Measurements from ENCODE around the gene IL1RAP. TPM values are rescaled to one million over a fixed set of nuclear protein-coding genes. Genes with fewer than 3 reads are reported as not detected.

Gene IL1RAP
- total RNA-seq, 1 donor from 2014 or later: 15.0 TPM

GRCh38 chr3:190645932-190646460 lies 132.1 kb downstream of the IL1RAP start:
- H3K27me3 Mint-ChIP-seq (ENCODE audit: low read depth): no peaks in the 10 kb centered on the region
- H3K36me3 Mint-ChIP-seq: no peaks in the 10 kb centered on the region
- no peak overlapping the region for H3K27ac Mint-ChIP-seq
- peaks cover 11% of the 10 kb centered on the region for H3K4me1 Mint-ChIP-seq
- H3K9me3 Mint-ChIP-seq: no peaks in the 10 kb centered on the region
- no peak for TF ChIP-seq CTCF (IDR thresholded peaks at IDR 0.05; ENCODE audit: unreplicated experiment)
- no peak overlapping the region for H3K4me3 Mint-ChIP-seq
- no peak for DNase-seq (ENCODE audit: low spot score in 2 of 2, unreplicated experiment in 2 of 2)

DNA sequence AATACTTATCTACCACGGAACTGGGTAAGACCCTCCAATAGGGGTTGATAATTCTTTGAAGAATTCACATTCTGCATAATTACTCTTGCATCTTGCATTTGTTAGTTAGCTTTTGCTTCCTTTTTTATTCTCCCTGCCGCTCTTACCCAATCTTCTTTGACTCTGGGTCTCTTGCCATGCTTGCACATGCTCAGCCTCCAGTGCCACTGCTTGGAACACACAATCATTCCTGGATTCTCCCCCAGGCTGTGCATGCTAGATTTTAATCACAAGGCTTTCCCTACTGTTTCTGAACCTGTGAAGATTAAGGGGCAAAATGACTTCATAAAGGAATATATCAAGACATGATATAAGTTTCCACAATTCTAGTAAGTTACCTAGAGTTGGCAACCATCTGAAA lies 133.1 kb downstream of the IL1RAP start:
- no peak overlapping the region for H3K4me3 Mint-ChIP-seq
- DNase-seq (ENCODE audit: low spot score in 2 of 2, unreplicated experiment in 2 of 2): no peak
- H3K27ac Mint-ChIP-seq: no peak overlapping the region
- peaks cover 8% of the 10 kb centered on the region for H3K4me1 Mint-ChIP-seq
- no peaks in the 10 kb centered on the region for H3K36me3 Mint-ChIP-seq
- TF ChIP-seq CTCF (IDR thresholded peaks at IDR 0.05; ENCODE audit: unreplicated experiment): no peak
- no peaks in the 10 kb centered on the region for H3K9me3 Mint-ChIP-seq
- no peaks in the 10 kb centered on the region for H3K27me3 Mint-ChIP-seq (ENCODE audit: low read depth)

DNA sequence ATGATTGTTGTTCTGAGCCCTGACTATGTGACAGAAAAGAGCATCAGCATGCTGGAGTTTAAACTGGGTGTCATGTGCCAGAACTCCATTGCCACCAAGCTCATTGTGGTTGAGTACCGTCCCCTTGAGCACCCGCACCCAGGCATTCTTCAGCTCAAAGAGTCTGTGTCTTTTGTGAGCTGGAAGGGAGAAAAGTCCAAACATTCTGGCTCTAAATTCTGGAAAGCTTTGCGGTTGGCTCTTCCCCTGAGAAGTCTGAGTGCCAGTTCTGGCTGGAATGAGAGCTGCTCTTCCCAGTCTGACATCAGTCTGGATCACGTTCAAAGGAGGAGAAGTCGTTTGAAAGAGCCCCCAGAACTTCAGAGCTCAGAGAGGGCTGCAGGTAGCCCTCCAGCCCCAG lies 142.0 kb downstream of the IL1RAP start:
- H3K9me3 Mint-ChIP-seq: peaks cover 7% of the 10 kb centered on the region
- H3K27ac Mint-ChIP-seq: no peak overlapping the region
- TF ChIP-seq CTCF (IDR thresholded peaks at IDR 0.05; ENCODE audit: unreplicated experiment): no peak
- no peaks in the 10 kb centered on the region for H3K27me3 Mint-ChIP-seq (ENCODE audit: low read depth)
- H3K4me3 Mint-ChIP-seq: no peak overlapping the region
- DNase-seq (ENCODE audit: low spot score in 2 of 2, unreplicated experiment in 2 of 2): no peak
- H3K4me1 Mint-ChIP-seq: peaks cover 3% of the 10 kb centered on the region
- no peaks in the 10 kb centered on the region for H3K36me3 Mint-ChIP-seq

DNA sequence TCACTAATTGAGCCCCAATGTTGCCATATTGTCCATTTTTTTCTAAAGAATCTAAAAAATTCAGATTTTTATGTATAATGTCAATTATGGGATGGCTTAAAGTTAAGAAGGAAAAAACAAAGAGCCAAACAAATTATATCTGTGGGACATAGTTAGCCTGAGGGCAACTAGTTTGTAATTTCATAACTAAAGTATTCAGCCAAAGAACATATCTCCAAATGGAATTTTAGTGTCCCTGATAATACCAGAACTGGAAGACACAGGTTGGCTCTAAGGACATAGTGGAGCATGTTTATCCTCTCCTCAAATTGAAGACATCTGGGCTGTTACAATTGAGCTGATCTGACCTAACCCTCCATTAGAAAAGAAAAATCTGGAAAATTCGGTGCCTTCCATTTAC lies 144.2 kb downstream of the IL1RAP start:
- H3K4me1 Mint-ChIP-seq: peaks cover 3% of the 10 kb centered on the region
- H3K4me3 Mint-ChIP-seq: no peak overlapping the region
- no peak for TF ChIP-seq CTCF (IDR thresholded peaks at IDR 0.05; ENCODE audit: unreplicated experiment)
- no peaks in the 10 kb centered on the region for H3K36me3 Mint-ChIP-seq
- no peaks in the 10 kb centered on the region for H3K27me3 Mint-ChIP-seq (ENCODE audit: low read depth)
- peaks cover 7% of the 10 kb centered on the region for H3K9me3 Mint-ChIP-seq
- no peak for DNase-seq (ENCODE audit: low spot score in 2 of 2, unreplicated experiment in 2 of 2)
- no peak overlapping the region for H3K27ac Mint-ChIP-seq

- no peaks in the 10 kb centered on the region for H3K36me3 Mint-ChIP-seq
- no peaks in the 10 kb centered on the region for H3K9me3 Mint-ChIP-seq
- no peak for TF ChIP-seq CTCF (IDR thresholded peaks at IDR 0.05; ENCODE audit: unreplicated experiment)
- H3K4me3 Mint-ChIP-seq: no peak overlapping the region
- no peak for DNase-seq (ENCODE audit: low spot score in 2 of 2, unreplicated experiment in 2 of 2)
- no peak overlapping the region for H3K27ac Mint-ChIP-seq
- no peaks in the 10 kb centered on the region for H3K27me3 Mint-ChIP-seq (ENCODE audit: low read depth)
- no peaks in the 10 kb centered on the region for H3K4me1 Mint-ChIP-seq
Observed at GRCh38 chr3:190666821-190667220, 152.9 kb downstream of the IL1RAP start.

GRCh38 chr3:190671658-190672057 lies 157.8 kb downstream of the IL1RAP start:
- Mint-ChIP-seq H3K4me1 (peaks cover 3% of the 10 kb centered on the region), H3K4me3 (no peak overlapping the region), H3K9me3 (no peaks in the 10 kb centered on the region), H3K36me3 (no peaks in the 10 kb centered on the region), H3K27me3 (ENCODE audit: low read depth) (no peaks in the 10 kb centered on the region), H3K27ac (no peak overlapping the region)
- TF ChIP-seq CTCF (IDR thresholded peaks at IDR 0.05; ENCODE audit: unreplicated experiment): no peak
- DNase-seq (ENCODE audit: low spot score in 2 of 2, unreplicated experiment in 2 of 2): no peak

Measured in mesothelial cell of epicardium (in vitro differentiated cells).